GM18870 (cell line): Measurements from ENCODE around the gene ESYT2.
"Not testable (repeated sequence)": the region's sequence is repeated elsewhere in the genome, so short reads cannot be mapped to it uniquely, and the experiment has no call there.

ENCODE experiments used
- ATAC-seq: cut with Tn5 transposase; IDR thresholded peaks from one replicate; pipeline ENCODE4 v1.9.1; 2021; ENCODE audit warnings: moderate library complexity; ENCODE audit not compliant: unreplicated experiment

Gene ESYT2

GRCh38 chr7:158703679-158704523 lies 125.4 kb downstream of the ESYT2 start:
- ATAC-seq = not testable (repeated sequence)

DNA sequence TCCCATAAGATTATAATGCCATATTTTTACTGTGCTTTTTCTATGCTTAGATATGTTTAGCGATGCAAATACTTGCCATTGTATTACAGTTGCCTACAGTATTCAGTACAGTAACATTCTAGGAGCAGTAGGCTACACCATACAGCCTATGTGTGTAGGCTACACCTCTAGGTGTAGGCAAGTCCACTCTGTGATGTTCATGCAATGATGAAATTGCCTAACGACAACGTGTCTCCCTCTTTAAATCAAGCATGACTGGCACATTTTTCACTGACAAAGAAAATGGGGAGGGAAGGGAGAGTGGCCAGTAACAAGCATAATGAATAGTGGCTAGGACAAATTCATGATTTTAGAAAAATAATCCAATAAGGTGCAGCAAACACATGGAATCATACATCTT lies 126.4 kb downstream of the ESYT2 start:
- ATAC-seq = no peak

DNA sequence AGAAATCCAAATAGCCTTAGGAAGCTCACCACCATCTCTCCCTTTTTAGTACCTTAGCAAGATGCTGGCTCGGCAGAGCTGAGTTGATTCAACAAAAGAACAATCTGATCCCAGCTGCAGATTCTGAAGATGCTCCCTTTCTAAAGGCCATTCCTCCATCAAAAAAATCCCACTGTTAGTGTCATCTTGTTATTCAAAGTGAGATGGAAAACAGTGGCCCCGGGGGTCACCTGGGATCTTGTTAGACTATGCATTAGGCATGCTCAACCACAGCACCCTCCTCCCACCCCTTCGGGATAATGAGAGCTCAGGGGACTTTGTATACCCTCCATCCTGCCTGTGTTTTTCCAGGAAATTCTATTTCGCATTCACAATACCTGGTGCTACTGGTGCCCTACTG lies 127.1 kb downstream of the ESYT2 start:
- no peak for ATAC-seq

- no peak for ATAC-seq
Observed at GRCh38 chr7:158700008-158700407, 129.3 kb downstream of the ESYT2 start.

- ATAC-seq = no peak
Observed at GRCh38 chr7:158699341-158699740, 130.0 kb downstream of the ESYT2 start.

- ATAC-seq = no peak
Observed at GRCh38 chr7:158698657-158699195, 130.6 kb downstream of the ESYT2 start.

GRCh38 chr7:158697597-158697996 lies 131.7 kb downstream of the ESYT2 start:
- ATAC-seq = not testable (repeated sequence)

- ATAC-seq = peak; percentile 81
Observed at GRCh38 chr7:158695726-158696452, 133.4 kb downstream of the ESYT2 start.

DNA sequence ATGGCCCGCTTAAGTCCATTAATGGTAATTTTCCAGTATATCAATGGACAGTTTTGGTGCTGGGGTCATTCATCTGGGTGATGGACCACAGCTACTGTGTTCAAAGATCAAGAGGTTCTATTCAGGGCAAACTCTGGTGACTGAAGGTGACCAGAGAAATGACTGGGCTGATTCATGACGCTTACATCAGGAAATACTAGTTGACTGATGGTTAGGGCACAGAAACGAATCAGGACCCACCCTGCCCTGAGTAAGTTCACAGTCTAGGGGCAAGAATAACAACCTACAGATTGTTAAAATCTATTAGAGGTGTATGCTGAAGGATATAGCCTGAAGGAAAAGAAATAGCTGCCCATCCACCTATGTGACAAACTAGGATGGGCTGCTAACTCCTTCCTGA lies 134.3 kb downstream of the ESYT2 start:
- ATAC-seq = no peak

DNA sequence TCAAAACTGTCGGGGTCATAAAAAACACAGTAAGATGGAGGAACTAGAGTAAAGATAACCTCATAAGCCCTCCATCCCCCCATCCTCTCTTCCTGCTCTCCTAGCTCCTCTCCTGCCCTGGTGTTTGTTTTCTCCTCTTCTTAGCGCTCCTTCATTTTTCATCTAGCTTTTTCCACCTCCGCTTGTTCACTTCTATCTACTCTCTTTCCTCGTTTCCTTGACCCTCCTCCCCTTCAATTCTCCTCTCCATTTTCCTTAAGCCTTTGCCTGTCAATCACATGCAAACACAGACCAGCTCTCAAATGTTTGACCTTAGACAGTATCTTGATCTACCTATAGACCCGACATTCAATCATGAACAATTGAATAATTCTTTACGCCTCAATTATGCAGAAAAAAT lies 134.7 kb downstream of the ESYT2 start:
- ATAC-seq = no peak

GRCh38 chr7:158689488-158689887 lies 139.8 kb downstream of the ESYT2 start:
- ATAC-seq = no peak

DNA sequence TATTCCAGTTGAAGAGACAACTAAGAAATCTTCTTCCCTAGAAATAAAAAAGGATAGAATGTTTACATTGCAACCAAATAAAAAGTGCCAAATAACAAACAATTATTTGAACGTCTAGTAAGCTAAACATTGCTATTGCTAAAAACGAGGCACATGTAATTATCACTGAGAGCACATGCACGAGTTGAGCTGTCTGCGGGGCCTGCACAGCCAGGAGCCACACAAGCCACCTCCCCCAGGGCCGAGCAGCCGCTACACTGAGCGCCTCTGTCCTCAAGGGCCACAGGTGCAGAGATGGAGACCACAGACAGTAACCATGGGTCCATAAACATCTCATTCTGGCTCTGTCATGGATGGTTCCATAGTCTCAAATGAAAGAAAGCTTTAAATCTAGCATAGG lies 141.9 kb downstream of the ESYT2 start:
- ATAC-seq = no peak

GRCh38 chr7:158685693-158686092 lies 143.6 kb downstream of the ESYT2 start:
- no peak for ATAC-seq

GRCh38 chr7:158684329-158684728 lies 145.0 kb downstream of the ESYT2 start:
- no peak for ATAC-seq

DNA sequence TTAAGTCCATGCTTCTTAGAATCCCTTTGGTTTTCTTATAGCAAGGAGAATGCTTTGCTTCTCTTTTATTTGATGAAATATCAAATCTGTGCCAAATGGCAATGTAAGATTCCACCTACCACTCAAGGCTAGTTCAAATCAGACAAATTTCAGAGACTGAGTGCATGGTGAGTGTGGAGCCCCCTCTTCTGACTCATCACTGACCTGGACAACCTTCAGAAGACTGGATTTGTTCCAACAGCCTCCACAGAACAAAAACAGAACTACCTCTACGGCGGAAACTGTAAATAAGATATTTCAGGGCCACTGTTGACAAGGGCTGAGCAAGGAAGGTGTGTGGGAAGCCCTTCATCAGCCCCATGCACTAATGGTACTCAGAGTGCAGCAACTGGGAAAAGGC lies 145.8 kb downstream of the ESYT2 start:
- no peak for ATAC-seq

- no peak for ATAC-seq
Observed at GRCh38 chr7:158682456-158682855, 146.9 kb downstream of the ESYT2 start.
